T-helper 1 cell treated with Interleukin-12 subunit alpha and Interleukin-12 subunit beta and Interleukin-4 antibody, amounts not matched to agents 30 ng/mL and 1 ng/mL, for 36 hours (primary cell): Measurements from ENCODE around the gene BNC2. TPM values are rescaled to one million over a fixed set of nuclear protein-coding genes. Genes with fewer than 3 reads are reported as not detected.

Experiments
- intact Hi-C: fragments of 100-400 bp; cut with micrococcal nuclease; formaldehyde crosslinking; loops from one replicate; pipeline ENCODE4 v1.15.1; 2024
- total RNA-seq: library from RNA; stranded (reverse); gene quantifications from 2 replicates; pipeline ENCODE4 v1.2.3, GENCODE V29; 2022

Gene BNC2
- total RNA-seq, 1 donor from 2014 or later, result not detected

GRCh38 chr9:16767366-16767765 is 103.1 kb downstream of the BNC2 start:
- intact Hi-C loops, result no loop called here

- intact Hi-C loops, result no loop called here
Measured at GRCh38 chr9:16763946-16764345, 106.5 kb downstream of the BNC2 start.

GRCh38 chr9:16755467-16756160 is 114.9 kb downstream of the BNC2 start:
- intact Hi-C loops, result no loop called here

GRCh38 chr9:16754662-16755061 is 115.8 kb downstream of the BNC2 start:
- intact Hi-C loops, result no loop called here

- intact Hi-C loops, result no loop called here
Measured at GRCh38 chr9:16753256-16753655, 117.2 kb downstream of the BNC2 start.

GRCh38 chr9:16752601-16753000 is 117.9 kb downstream of the BNC2 start:
- intact Hi-C loops, result no loop called here

GRCh38 chr9:16750553-16750952 is 119.9 kb downstream of the BNC2 start:
- intact Hi-C loops, result no loop called here

GRCh38 chr9:16745359-16745758 is 125.1 kb downstream of the BNC2 start:
- intact Hi-C loops, result no loop called here

GRCh38 chr9:16744394-16744793 is 126.1 kb downstream of the BNC2 start:
- intact Hi-C loops, result no loop called here

GRCh38 chr9:16743375-16743774 is 127.1 kb downstream of the BNC2 start:
- intact Hi-C loops, result no loop called here

GRCh38 chr9:16735001-16735400 is 135.5 kb downstream of the BNC2 start:
- intact Hi-C loops, result no loop called here

- intact Hi-C loops, result no loop called here
Measured at GRCh38 chr9:16732546-16732945, 137.9 kb downstream of the BNC2 start.

- intact Hi-C loops, result no loop called here
Measured at GRCh38 chr9:16730162-16730561, 140.3 kb downstream of the BNC2 start.

- intact Hi-C loops, result no loop called here
Measured at GRCh38 chr9:16729651-16730050, 140.8 kb downstream of the BNC2 start.

- intact Hi-C loops, result no loop called here
Measured at GRCh38 chr9:16728137-16728508, 142.3 kb downstream of the BNC2 start.

- intact Hi-C loops, result no loop called here
Measured at GRCh38 chr9:16727452-16728136, 142.9 kb downstream of the BNC2 start.

- intact Hi-C loops, result no loop called here
Measured at GRCh38 chr9:16726718-16727451, 143.6 kb downstream of the BNC2 start.

GRCh38 chr9:16726029-16726428 is 144.4 kb downstream of the BNC2 start:
- intact Hi-C loops, result no loop called here

GRCh38 chr9:16725066-16725465 is 145.4 kb downstream of the BNC2 start:
- intact Hi-C loops, result no loop called here

GRCh38 chr9:16721972-16722371 is 148.5 kb downstream of the BNC2 start:
- intact Hi-C loops, result no loop called here

- intact Hi-C loops, result no loop called here
Measured at GRCh38 chr9:16720386-16720785, 150.1 kb downstream of the BNC2 start.

GRCh38 chr9:16719921-16720320 is 150.5 kb downstream of the BNC2 start:
- intact Hi-C loops, result no loop called here
